ENCODE data around the gene SORCS3.
"Not testable (repeated sequence)": the region's sequence is repeated elsewhere in the genome, so short reads cannot be mapped to it uniquely, and the experiment has no call there.

The SORCS3 gene

GRCh38 chr10:104689547-104689946, 48.5 kb downstream of the SORCS3 start:
- DNase-seq (ENCODE audit: low read depth in 2 of 2), result no peak

GRCh38 chr10:104690101-104690500, 49.0 kb downstream of the SORCS3 start:
- DNase-seq (ENCODE audit: low read depth in 2 of 2), result no peak

- no peak for DNase-seq (ENCODE audit: low read depth in 2 of 2)
These were observed 49.9 kb downstream of the SORCS3 start for GRCh38 chr10:104690959-104691358.

- no peak for DNase-seq (ENCODE audit: low read depth in 2 of 2)
These were observed 53.0 kb downstream of the SORCS3 start for GRCh38 chr10:104694074-104694473.

GRCh38 chr10:104703262-104703661, 62.2 kb downstream of the SORCS3 start:
- DNase-seq (ENCODE audit: low read depth in 2 of 2), result not testable (repeated sequence)

GRCh38 chr10:104706886-104707285, 65.8 kb downstream of the SORCS3 start:
- no peak for DNase-seq (ENCODE audit: low read depth in 2 of 2)

GRCh38 chr10:104707602-104708459, 66.7 kb downstream of the SORCS3 start:
- DNase-seq (ENCODE audit: low read depth in 2 of 2), result no peak

- no peak for DNase-seq (ENCODE audit: low read depth in 2 of 2)
These were observed 70.2 kb downstream of the SORCS3 start for GRCh38 chr10:104711302-104711721.

GRCh38 chr10:104730593-104730992, 89.5 kb downstream of the SORCS3 start:
- not testable (repeated sequence) for DNase-seq (ENCODE audit: low read depth in 2 of 2)

- DNase-seq (ENCODE audit: low read depth in 2 of 2), result no peak
These were observed 90.1 kb downstream of the SORCS3 start for GRCh38 chr10:104731192-104731591.

GRCh38 chr10:104732222-104732621, 91.1 kb downstream of the SORCS3 start:
- no peak for DNase-seq (ENCODE audit: low read depth in 2 of 2)

- no peak for DNase-seq (ENCODE audit: low read depth in 2 of 2)
These were observed 93.3 kb downstream of the SORCS3 start for GRCh38 chr10:104734433-104734832.

- no peak for DNase-seq (ENCODE audit: low read depth in 2 of 2)
These were observed 94.1 kb downstream of the SORCS3 start for GRCh38 chr10:104735036-104735756.

- DNase-seq (ENCODE audit: low read depth in 2 of 2), result no peak
These were observed 94.8 kb downstream of the SORCS3 start for GRCh38 chr10:104735757-104736391.

GRCh38 chr10:104741127-104741526, 100.0 kb downstream of the SORCS3 start:
- DNase-seq (ENCODE audit: low read depth in 2 of 2), result no peak

GRCh38 chr10:104744052-104744451, 103.0 kb downstream of the SORCS3 start:
- DNase-seq (ENCODE audit: low read depth in 2 of 2), result no peak

GRCh38 chr10:104750291-104750690, 109.2 kb downstream of the SORCS3 start:
- no peak for DNase-seq (ENCODE audit: low read depth in 2 of 2)

- DNase-seq (ENCODE audit: low read depth in 2 of 2), result no peak
These were observed 121.7 kb downstream of the SORCS3 start for GRCh38 chr10:104762793-104763192.

- no peak for DNase-seq (ENCODE audit: low read depth in 2 of 2)
These were observed 125.3 kb downstream of the SORCS3 start for GRCh38 chr10:104766341-104766740.

- no peak for DNase-seq (ENCODE audit: low read depth in 2 of 2)
These were observed 126.2 kb downstream of the SORCS3 start for GRCh38 chr10:104767282-104767681.

GRCh38 chr10:104767745-104768144, 126.7 kb downstream of the SORCS3 start:
- DNase-seq (ENCODE audit: low read depth in 2 of 2), result no peak

- no peak for DNase-seq (ENCODE audit: low read depth in 2 of 2)
These were observed 132.0 kb downstream of the SORCS3 start for GRCh38 chr10:104773105-104773504.
